H9 (cell line): Measurements from ENCODE around the gene TCFL5. TPM values are rescaled to one million over a fixed set of nuclear protein-coding genes. Genes with fewer than 3 reads are reported as not detected.

ENCODE experiments used
- DNase-seq: peaks from one replicate; pipeline ENCODE4 v3.0.0-alpha.2; 2017
- H2AFZ ChIP-seq: one replicate; pipeline ENCODE4 v1.6.1; 2013; ENCODE audit warnings: mild to moderate bottlenecking, low read length, control low read depth, moderate library complexity
- H2AK5ac ChIP-seq: 2 replicates; pipeline ENCODE4 v1.6.1; 2013; ENCODE audit warnings: low read length, control low read depth, mixed read lengths; ENCODE audit not compliant: insufficient read length
- H2BK120ac ChIP-seq: one replicate; pipeline ENCODE4 v1.6.1; 2013; ENCODE audit warnings: low read depth, mild to moderate bottlenecking, low read length, control low read depth, inconsistent platforms; ENCODE audit not compliant: poor library complexity, severe bottlenecking
- H2BK12ac ChIP-seq: 2 replicates; pipeline ENCODE4 v1.6.1; 2013; ENCODE audit warnings: low read length, control low read depth, mixed read lengths, low read depth; ENCODE audit not compliant: insufficient read length
- H2BK15ac ChIP-seq: 2 replicates; pipeline ENCODE4 v1.6.1; 2013; ENCODE audit warnings: low read depth, low read length, control low read depth
- H2BK20ac ChIP-seq: one replicate; pipeline ENCODE4 v1.6.1; 2013; ENCODE audit warnings: low read depth, mild to moderate bottlenecking, low read length, control low read depth, inconsistent platforms; ENCODE audit not compliant: poor library complexity, severe bottlenecking
- H2BK5ac ChIP-seq: 2 replicates; pipeline ENCODE4 v1.6.1; 2013; ENCODE audit warnings: low read length, control low read depth, mixed read lengths; ENCODE audit not compliant: insufficient read length
- H3K14ac ChIP-seq: 2 replicates; pipeline ENCODE4 v1.6.1; 2013; ENCODE audit warnings: low read length, control low read depth; ENCODE audit not compliant: insufficient read depth
- H3K18ac ChIP-seq: 2 replicates; pipeline ENCODE4 v1.6.1; 2013; ENCODE audit warnings: low read depth, mild to moderate bottlenecking, mixed read lengths, low read length, control low read depth; ENCODE audit not compliant: insufficient read length
- H3K23ac ChIP-seq: 2 replicates; pipeline ENCODE4 v1.6.1; 2013; ENCODE audit warnings: low read length, control low read depth, mixed read lengths, low read depth; ENCODE audit not compliant: insufficient read length
- H3K23me2 ChIP-seq: 2 replicates; pipeline ENCODE4 v1.6.1; 2013; ENCODE audit warnings: low read depth, mild to moderate bottlenecking, mixed read lengths, low read length, control low read depth; ENCODE audit not compliant: insufficient read length, poor library complexity, severe bottlenecking
- H3K27ac ChIP-seq: 2 replicates; pipeline ENCODE4 v1.5.1; 2013; ENCODE audit warnings: low read length, control low read depth, mixed read lengths, low read depth; ENCODE audit not compliant: insufficient read length
- H3K27me3 ChIP-seq: 2 replicates; pipeline ENCODE4 v1.6.1; 2013; ENCODE audit warnings: low read length, control low read depth, inconsistent platforms; ENCODE audit not compliant: insufficient read depth
- H3K4ac ChIP-seq: 2 replicates; pipeline ENCODE4 v1.6.1; 2013; ENCODE audit warnings: low read depth, mild to moderate bottlenecking, control low read depth, inconsistent platforms, low read length, moderate library complexity
- H3K4me1 ChIP-seq: 2 replicates; pipeline ENCODE4 v1.6.1; 2013; ENCODE audit warnings: low read length, control low read depth, inconsistent platforms; ENCODE audit not compliant: insufficient read depth
- H3K4me2 ChIP-seq: 2 replicates; pipeline ENCODE4 v1.6.1; 2013; ENCODE audit warnings: low read length, control low read depth, mixed read lengths; ENCODE audit not compliant: insufficient read length, insufficient read depth
- H3K56ac ChIP-seq: 2 replicates; pipeline ENCODE4 v1.6.1; 2013; ENCODE audit warnings: low read depth, mild to moderate bottlenecking, mixed read lengths, low read length, control low read depth; ENCODE audit not compliant: insufficient read length
- H3K79me1 ChIP-seq: 2 replicates; pipeline ENCODE4 v1.6.1; 2013; ENCODE audit warnings: low read depth, mild to moderate bottlenecking, moderate library complexity, low read length, control low read depth, inconsistent platforms; ENCODE audit not compliant: insufficient read depth, poor library complexity, severe bottlenecking
- H3K79me2 ChIP-seq: 2 replicates; pipeline ENCODE4 v1.6.1; 2013; ENCODE audit warnings: low read length, control low read depth, inconsistent platforms; ENCODE audit not compliant: insufficient read depth
- H3K9ac ChIP-seq: 2 replicates; pipeline ENCODE4 v1.6.1; 2013; ENCODE audit warnings: low read length, control low read depth, mixed read lengths; ENCODE audit not compliant: insufficient read length; ENCODE audit errors: extremely low read depth
- H3K9me3 ChIP-seq: one replicate; pipeline ENCODE4 v1.6.1; 2013; ENCODE audit warnings: low read depth, low read length, inconsistent platforms; ENCODE audit not compliant: control insufficient read depth
- H3T11ph ChIP-seq: one replicate; pipeline ENCODE4 v1.6.1; 2013; ENCODE audit warnings: mild to moderate bottlenecking, low read length, control low read depth, inconsistent platforms
- H4K20me1 ChIP-seq: one replicate; pipeline ENCODE4 v1.6.1; 2013; ENCODE audit not compliant: control insufficient read depth, insufficient read length, insufficient read depth
- H4K5ac ChIP-seq: 2 replicates; pipeline ENCODE4 v1.6.1; 2013; ENCODE audit warnings: low read depth, mild to moderate bottlenecking, mixed read lengths, low read length, control low read depth; ENCODE audit not compliant: insufficient read length
- H4K8ac ChIP-seq: replicated peaks from 2 replicates; pipeline ENCODE4 v1.6.1; 2013; ENCODE audit warnings: low read length, control low read depth, mixed read lengths, low read depth; ENCODE audit not compliant: insufficient read length
- H4K91ac ChIP-seq: 2 replicates; pipeline ENCODE4 v1.6.1; 2013; ENCODE audit warnings: low read depth, mild to moderate bottlenecking, moderate library complexity, mixed read lengths, low read length, control low read depth; ENCODE audit not compliant: insufficient read length
- H3K27ac Mint-ChIP-seq, 3 experiments: 2 replicates in 2 of 3; 3 replicates in 1 of 3; pipeline ENCODE4 v1.8.0; 2020 to 2021; ENCODE audit warnings: mixed read lengths in 3 of 3, mild to moderate bottlenecking in 1 of 3, moderate library complexity in 1 of 3
- H3K27me3 Mint-ChIP-seq: 2 replicates; pipeline ENCODE4 v1.8.0; 2021; ENCODE audit warnings: low read depth, mild to moderate bottlenecking, moderate library complexity, mixed read lengths
- H3K36me3 Mint-ChIP-seq, 3 experiments: 2 replicates in 2 of 3; 3 replicates in 1 of 3; pipeline ENCODE4 v1.8.0; 2020 to 2021; ENCODE audit warnings: low read depth in 3 of 3, mixed read lengths in 3 of 3; ENCODE audit not compliant: insufficient read depth in 1 of 3
- H3K4me1 Mint-ChIP-seq, 2 experiments: 2 replicates each; pipeline ENCODE4 v1.8.0; 2020; ENCODE audit warnings: mixed read lengths in 2 of 2
- H3K4me3 Mint-ChIP-seq, 2 experiments: 2 replicates in 1 of 2; 3 replicates in 1 of 2; pipeline ENCODE4 v1.8.0; 2020 to 2021; ENCODE audit warnings: mild to moderate bottlenecking in 2 of 2, mixed read lengths in 2 of 2, moderate library complexity in 1 of 2
- H3K9me3 Mint-ChIP-seq, 2 experiments: 2 replicates in 1 of 2; 3 replicates in 1 of 2; pipeline ENCODE4 v1.8.0; 2020; ENCODE audit warnings: mild to moderate bottlenecking in 2 of 2, mixed read lengths in 2 of 2, moderate library complexity in 1 of 2
- CTCF ChIP-seq: fragments of 200-600 bp; sonication (generic); conservative IDR thresholded peaks from 3 replicates; pipeline ENCODE4 v1.8.0; 2021; ENCODE audit warnings: antibody characterized with exemption, mild to moderate bottlenecking
- WGBS: extraction: QIAGEN DNeasy Blood & Tissue Kit; methylation state at CpG from one replicate; pipeline ENCODE4 v1.1.7; 2013; ENCODE audit warnings: missing lambda C conversion rate, low lambda C conversion rate, mixed read lengths; ENCODE audit not compliant: insufficient read length; ENCODE audit errors: extremely low coverage; 5-methylcytosine and 5-hydroxymethylcytosine counted together
- total RNA-seq: library from RNA; stranded (reverse); gene quantifications from 2 replicates; pipeline ENCODE4 v1.2.1, GENCODE V29; 2021

Gene TCFL5
- total RNA-seq, 1 experiment from 2014 or later: 16.4 TPM

GRCh38 chr20:62900692-62901584 lies 39.3 kb upstream of the TCFL5 start:
- Histone ChIP-seq H3K27ac (peak overlapping the region; percentile 17), H3K4me1 (no peaks in the 10 kb centered on the region; the same call in 1 of the 2 replicates), H3K27me3 (no peaks in the 10 kb centered on the region), H2BK20ac (no peak overlapping the region), H4K20me1 (no peaks in the 10 kb centered on the region), H2AK5ac (no peak overlapping the region), H3K79me1 (no peaks in the 10 kb centered on the region), H3K14ac (no peak overlapping the region), H2BK12ac (no peak overlapping the region), H2BK5ac (no peak overlapping the region), H3K9ac (no peak overlapping the region), H3K4me2 (no peak overlapping the region), H3K23ac (no peak overlapping the region), H2BK15ac (no peak overlapping the region), H3T11ph (no peak overlapping the region), H4K5ac (no peak overlapping the region), H3K23me2 (no peaks in the 10 kb centered on the region), H3K4ac (no peak overlapping the region), H2BK120ac (no peak overlapping the region), H3K9me3 (no peaks in the 10 kb centered on the region), H4K8ac (no peak overlapping the region), H4K91ac (no peak overlapping the region), H2AFZ (no peak overlapping the region), H3K79me2 (no peaks in the 10 kb centered on the region), H3K18ac (no peak overlapping the region), H3K56ac (no peak overlapping the region)
- Mint-ChIP-seq H3K27me3 (no peaks in the 10 kb centered on the region), H3K27ac (peak overlapping the region; percentile 38 to 92 (median 89); a peak in 4 of 7 replicates), H3K36me3 (peaks cover 33 to 56% (median 41%) of the 10 kb centered on the region in 3 experiments), H3K9me3 (no peaks in the 10 kb centered on the region; a peak in 1 of 5 replicates), H3K4me1 (peaks cover 32 to 37% of the 10 kb centered on the region in 2 experiments), H3K4me3 (peak overlapping the region in 1 of 2 experiments; percentile 21; a peak in 1 of 5 replicates)
- WGBS: no CpG with 5 or more reads among the region's 20 CpGs
- no peak; the same call in 2 of the 3 replicates for TF ChIP-seq CTCF
- DNase-seq: no peak
